ENCODE measurements around the gene GTF2H2. TPM values are rescaled to one million over a fixed set of nuclear protein-coding genes. Genes with fewer than 3 reads are reported as not detected.
A peak's percentile ranks its signal among the peaks of the same experiment; 100 is the strongest.
"Not testable (repeated sequence)": the region's sequence is repeated elsewhere in the genome, so short reads cannot be mapped to it uniquely, and the experiment has no call there.

Gene GTF2H2
- total RNA-seq = 11.7 TPM
- long read RNA-seq, full-length matches to known transcripts = 8 of 21 reads
- long read RNA-seq, partial matches to known transcripts = 2 of 21 reads
- long read RNA-seq, other reads (novel, unspliced or antisense) = 11 of 21 reads

- peak; percentile 99 for ATAC-seq
- DNase-seq; intact Hi-C loops (cut with micrococcal nuclease): not testable (repeated sequence)
These were observed at the start of gene GTF2H2 for GRCh38 chr5:71067262-71067928. Gene GTF2H2 (minus strand): TSS chr5:71067676. CDS start chr5:71062763, 4,913 bp downstream.

DNA sequence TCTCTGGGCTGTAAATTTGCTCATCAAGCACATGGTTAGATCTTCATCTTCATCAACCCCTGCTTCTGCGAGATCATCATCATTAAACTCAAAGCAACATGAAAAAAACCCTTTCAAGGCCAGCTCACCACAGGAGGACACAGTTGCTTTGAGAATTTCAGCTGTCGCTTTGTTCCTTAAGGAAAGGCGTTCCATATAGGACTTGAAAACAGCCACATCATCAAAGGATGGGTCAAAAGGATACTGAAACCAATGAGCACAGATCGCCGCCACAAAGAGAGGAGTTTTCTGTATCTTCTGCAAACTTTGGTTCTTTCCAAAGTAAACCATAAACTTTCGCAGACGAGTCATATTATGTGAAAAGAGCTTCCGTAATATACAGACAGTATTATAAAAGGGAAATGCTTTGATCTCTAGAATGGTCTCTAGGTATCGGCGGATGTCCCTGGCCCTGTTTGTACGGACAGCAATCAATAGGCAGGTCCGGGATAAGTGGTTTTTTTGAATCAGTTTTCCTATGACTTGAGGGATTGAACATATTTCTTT is 42.3 kb upstream of the GTF2H2 start:
- ATAC-seq; DNase-seq; intact Hi-C loops (cut with micrococcal nuclease): not testable (repeated sequence)

- ATAC-seq; DNase-seq; intact Hi-C loops (cut with micrococcal nuclease): not testable (repeated sequence)
These were observed 32.5 kb upstream of the GTF2H2 start for GRCh38 chr5:71099996-71100395.

- DNase-seq; intact Hi-C loops (cut with micrococcal nuclease); ATAC-seq: not testable (repeated sequence)
These were observed 30.4 kb upstream of the GTF2H2 start for GRCh38 chr5:71097930-71098203.

- ATAC-seq = peak; percentile 57
- intact Hi-C loops (cut with micrococcal nuclease); DNase-seq: not testable (repeated sequence)
These were observed 29.9 kb upstream of the GTF2H2 start for GRCh38 chr5:71097173-71097929.

DNA sequence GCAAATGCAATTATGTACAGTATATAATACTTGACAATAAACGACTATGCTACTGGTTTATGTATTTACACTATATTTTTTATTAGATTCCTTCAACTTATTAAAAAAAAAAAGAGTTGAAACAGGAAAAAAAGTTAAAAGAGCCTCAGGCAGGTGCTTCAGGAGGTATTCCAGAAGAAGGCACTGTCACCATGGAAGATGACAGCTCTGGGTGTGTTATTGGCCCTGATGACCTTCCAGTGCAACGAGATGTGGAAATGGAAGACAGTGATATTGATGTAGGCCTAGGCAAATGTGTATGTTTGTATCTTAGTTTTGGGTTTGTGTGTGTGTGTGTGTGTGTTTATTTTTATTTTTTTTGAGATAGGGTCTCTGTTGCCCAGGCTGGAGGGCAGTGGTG is 22.3 kb upstream of the GTF2H2 start:
- DNase-seq; ATAC-seq; intact Hi-C loops (cut with micrococcal nuclease): not testable (repeated sequence)

DNA sequence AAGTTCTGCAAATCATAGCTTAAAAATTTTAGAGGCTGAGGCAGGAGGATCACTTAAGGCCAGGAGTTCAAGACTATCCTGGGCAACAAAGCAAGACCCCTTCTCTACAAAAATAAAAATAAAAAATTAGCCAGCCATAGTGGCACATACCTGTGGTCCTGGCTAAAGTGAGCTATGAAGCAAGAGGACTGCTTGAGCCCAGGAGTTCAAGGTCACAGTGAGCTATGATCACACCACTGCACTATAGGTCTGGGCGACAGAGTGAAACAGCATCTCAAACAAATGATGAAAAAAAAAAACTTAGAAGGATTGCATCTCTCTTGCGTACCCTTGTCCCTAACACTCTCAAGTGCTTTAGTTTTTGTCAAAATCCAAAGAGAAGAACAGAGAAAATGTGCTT is 21.3 kb upstream of the GTF2H2 start:
- DNase-seq; ATAC-seq; intact Hi-C loops (cut with micrococcal nuclease): not testable (repeated sequence)

- intact Hi-C loops (cut with micrococcal nuclease); DNase-seq; ATAC-seq: not testable (repeated sequence)
These were observed 18.7 kb upstream of the GTF2H2 start for GRCh38 chr5:71086145-71086544.

DNA sequence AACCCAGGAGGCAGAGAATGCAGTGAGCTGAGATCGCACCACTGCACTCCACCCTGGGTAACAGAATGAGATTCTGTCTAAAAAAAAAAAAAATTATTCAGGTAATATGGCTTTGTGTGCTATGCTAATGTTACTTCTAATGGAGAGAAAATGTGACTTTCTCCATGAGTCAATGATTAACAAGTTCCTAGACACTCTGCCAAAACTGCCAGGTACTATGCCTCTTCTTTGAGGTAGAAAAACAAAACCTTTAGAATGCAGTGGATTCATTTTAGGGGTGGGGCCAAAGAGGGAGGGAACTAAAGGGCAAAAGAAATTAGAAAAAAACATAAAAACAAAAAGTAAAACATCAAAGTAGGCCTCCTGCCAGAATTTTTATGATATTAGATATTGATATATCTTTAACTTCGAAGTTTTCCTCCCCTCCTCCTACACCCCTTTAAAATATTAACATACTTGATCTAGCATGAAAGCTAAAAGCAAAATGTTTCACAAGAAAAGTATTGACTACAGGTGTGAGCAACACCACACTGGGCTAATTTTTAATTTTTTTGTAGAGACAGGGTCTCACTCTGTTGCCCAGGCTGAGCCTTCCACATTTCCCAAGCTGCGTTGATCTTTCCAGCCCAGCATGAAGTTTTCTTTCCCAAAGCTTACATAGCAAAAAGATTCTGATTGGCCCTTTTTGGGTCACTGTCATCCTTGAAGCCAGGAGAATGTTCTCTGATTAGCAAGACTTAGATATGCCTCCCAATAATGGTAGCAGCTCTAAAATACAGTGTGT is 17.0 kb upstream of the GTF2H2 start:
- DNase-seq; intact Hi-C loops (cut with micrococcal nuclease); ATAC-seq: not testable (repeated sequence)

GRCh38 chr5:71082898-71083297 is 15.4 kb upstream of the GTF2H2 start:
- DNase-seq; intact Hi-C loops (cut with micrococcal nuclease); ATAC-seq: not testable (repeated sequence)

DNA sequence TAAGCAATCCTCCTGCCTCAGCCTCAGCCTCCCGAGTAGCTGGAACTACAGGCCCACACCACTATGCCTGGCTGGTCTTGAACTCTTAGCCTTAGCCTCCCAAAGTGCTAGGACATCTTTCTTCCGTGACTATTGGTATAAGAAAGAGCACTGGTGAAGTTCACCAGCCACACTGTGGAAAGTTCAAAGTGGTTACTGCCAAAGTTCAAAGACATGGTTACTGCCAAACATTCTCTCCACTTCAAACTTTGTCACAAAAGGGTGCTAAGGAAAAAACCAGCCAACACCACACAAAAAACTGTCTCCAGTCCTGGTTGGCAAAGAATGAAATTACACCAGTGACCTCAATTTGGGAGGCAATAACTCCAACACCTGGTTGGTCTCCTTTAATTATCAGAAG is 14.9 kb upstream of the GTF2H2 start:
- intact Hi-C loops (cut with micrococcal nuclease); DNase-seq; ATAC-seq: not testable (repeated sequence)

GRCh38 chr5:71061322-71061721 is 6.2 kb downstream of the GTF2H2 start:
- ATAC-seq; DNase-seq; intact Hi-C loops (cut with micrococcal nuclease): not testable (repeated sequence)

- intact Hi-C loops (cut with micrococcal nuclease) = not testable (repeated sequence)
These were observed 8.1 kb downstream of the GTF2H2 start for GRCh38 chr5:71059426-71059825.

DNA sequence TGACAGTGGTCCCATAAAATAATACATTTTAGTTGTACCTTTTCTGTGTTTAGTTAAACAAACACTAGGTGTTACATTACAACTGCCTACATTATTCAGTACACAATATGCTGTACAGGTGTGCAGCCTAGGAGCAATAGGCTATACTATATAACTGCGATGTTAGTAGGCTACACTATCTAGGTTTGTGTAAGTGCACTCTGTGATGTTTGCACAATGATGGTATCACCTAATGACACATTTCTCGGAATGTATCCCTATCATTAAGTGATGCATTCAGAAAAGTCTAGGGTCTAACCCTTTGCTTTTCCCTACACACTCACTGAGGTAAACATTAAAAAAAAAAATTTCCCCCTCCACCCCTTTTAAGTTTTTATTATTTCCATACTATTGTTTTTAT is 22.7 kb downstream of the GTF2H2 start:
- ATAC-seq; DNase-seq; intact Hi-C loops (cut with micrococcal nuclease): not testable (repeated sequence)

More at GRCh38 chr5:71059426-71059825, 8.1 kb downstream of the GTF2H2 start:
- ATAC-seq, DNase-seq: not testable (repeated sequence)

DNA sequence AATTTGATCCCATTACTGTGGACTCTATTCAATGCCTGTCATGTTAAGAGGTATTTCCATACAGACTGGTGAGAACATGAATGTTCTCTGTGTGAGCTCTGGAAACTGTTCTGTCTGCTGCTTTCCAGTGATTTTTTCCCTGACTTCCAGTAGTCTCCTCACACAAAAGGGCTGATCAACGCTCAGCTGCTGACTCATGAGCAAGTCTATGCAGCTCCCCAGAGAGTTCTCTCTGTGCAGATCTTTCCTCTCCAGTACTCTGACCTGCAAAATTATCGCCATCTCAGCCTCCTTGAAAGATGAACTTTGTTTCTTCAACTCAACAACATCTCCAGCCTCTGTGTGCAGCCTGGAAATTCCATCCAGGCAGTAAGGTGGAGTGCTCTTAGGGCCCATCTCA is 23.3 kb downstream of the GTF2H2 start:
- DNase-seq; intact Hi-C loops (cut with micrococcal nuclease); ATAC-seq: not testable (repeated sequence)

- ATAC-seq = peak; percentile 88
- intact Hi-C loops (cut with micrococcal nuclease); DNase-seq: not testable (repeated sequence)
These were observed 36.3 kb downstream of the GTF2H2 start for GRCh38 chr5:71031046-71031776.

DNA sequence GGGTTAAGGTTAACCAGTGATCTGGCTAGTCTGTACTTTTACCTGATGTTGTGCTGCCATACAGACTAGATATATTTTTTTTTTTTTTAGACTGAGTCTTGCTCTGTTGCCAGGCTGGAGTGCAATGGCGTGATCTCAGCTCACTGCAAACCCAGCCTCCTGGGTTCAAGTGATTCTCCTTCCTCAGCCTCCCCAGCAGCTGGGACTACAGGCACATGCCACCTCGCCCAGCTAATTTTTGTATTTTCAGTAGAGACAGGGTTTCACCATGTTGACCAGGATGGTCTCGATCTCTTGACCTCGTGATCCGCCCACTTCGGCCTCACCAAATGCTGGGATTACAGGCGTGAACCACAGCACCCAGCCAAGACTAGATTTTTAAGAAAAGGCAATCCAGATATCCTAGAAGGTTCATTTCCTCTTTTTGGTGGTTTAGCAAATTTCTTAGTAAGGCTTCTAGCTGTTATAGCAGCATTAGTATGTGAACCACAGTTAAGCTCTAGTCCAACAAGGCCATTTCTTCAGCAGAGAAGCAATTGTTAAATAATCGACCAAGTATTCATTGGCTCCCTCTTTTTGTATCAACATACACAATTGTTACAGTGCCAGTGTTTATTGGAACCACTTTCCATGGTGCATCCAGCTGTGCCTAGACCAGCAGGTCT is 42.1 kb downstream of the GTF2H2 start, which contains the start of gene NAIP:
NAIP (minus strand) TSS at position 51 of the 665 bp plus-strand sequence. CDS start 12,424 bp downstream, outside the sequence.
- DNase-seq; ATAC-seq; intact Hi-C loops (cut with micrococcal nuclease): not testable (repeated sequence)

DNA sequence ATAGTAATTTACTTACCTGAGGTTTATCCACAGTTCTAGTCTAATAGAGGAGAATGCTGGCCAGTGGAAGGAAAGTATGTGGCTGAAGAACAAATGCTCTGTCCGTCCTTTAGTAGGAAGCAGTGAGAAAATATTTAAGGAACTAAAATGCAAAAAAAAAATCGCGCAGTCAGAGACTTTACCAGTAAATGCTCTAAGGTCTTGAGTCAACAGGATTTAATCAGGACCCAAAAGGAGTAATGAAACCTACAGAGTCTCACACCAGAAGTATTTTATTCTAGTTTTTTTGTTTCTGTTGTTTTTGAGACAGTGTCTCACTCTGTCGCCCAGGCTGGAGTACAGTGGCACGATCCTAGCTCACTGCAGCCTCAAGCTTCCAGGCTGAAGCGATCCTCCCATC is 46.8 kb downstream of the GTF2H2 start:
- DNase-seq; intact Hi-C loops (cut with micrococcal nuclease); ATAC-seq: not testable (repeated sequence)
